ENCODE measurements around the gene SCAP. TPM values are rescaled to one million over a fixed set of nuclear protein-coding genes. Genes with fewer than 3 reads are reported as not detected.

Gene SCAP
- 100 to 1,000 TPM; 103 to 105 TPM for total RNA-seq
- polyA plus RNA-seq (2013, experiment 1 of 2), result 75.2 TPM
- 61.0 TPM for polyA plus RNA-seq (2013, experiment 2 of 2)
- long read RNA-seq, experiment 1, full-length matches to known transcripts, result 1 of 30 reads
- long read RNA-seq, experiment 1, partial matches to known transcripts, result 21 of 30 reads
- long read RNA-seq, experiment 1, other reads (novel, unspliced or antisense), result 8 of 30 reads
- long read RNA-seq, experiment 2, full-length matches to known transcripts, result 20 of 195 reads
- long read RNA-seq, experiment 2, partial matches to known transcripts, result 44 of 195 reads
- long read RNA-seq, experiment 2, other reads (novel, unspliced or antisense), result 131 of 195 reads
- long read RNA-seq, experiment 3, full-length matches to known transcripts, result 45 of 404 reads
- long read RNA-seq, experiment 3, partial matches to known transcripts, result 78 of 404 reads
- long read RNA-seq, experiment 3, other reads (novel, unspliced or antisense), result 281 of 404 reads
- long read RNA-seq, experiment 4, result 0 reads

DNA sequence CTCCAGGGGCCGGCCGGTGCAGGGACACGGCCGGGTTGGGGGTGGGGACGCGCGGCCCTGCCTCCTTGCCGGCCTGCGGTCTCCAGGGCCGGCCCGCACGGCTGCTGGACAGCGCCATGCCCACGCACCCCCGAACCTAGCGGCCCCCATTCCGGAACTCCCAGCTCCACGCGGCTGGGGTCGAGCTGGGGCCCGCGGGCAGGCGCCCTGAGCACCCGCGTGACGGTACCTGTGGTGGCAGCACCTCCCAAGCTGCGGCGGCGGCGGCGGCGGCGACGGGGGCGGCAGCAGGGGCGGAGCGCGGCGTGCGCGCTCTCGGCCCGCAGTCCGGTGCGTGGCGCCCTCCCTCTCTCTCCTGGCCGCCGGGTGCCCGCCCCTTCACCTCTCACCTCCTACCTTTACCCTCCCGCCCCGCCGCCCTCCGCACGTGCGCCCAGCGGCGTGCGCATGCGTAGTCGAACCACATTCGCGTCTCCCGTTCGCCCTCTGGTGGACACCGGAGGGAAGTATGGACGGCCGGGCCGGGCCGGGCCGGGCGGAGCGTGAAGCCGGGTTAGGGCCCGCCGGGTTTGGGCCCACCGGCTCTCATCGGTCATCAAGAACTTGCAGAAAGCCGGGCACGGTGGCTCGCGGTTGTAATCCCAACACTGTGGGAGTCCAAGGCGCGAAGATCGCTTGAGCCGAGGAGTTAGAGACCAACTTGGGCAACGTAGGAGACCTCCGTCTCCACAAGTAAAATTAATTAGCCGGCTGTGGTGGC is at the start of gene SCAP:
Gene SCAP, minus strand, starts transcription at position 372 of the 760 bp plus-strand sequence. CDS start 32,948 bp downstream, outside the sequence.
- no peaks in the 10 kb centered on the region for H3K9me3 Mint-ChIP-seq
- peak; percentile 98 for DNase-seq
- peak; percentile 93 for TF ChIP-seq CTCF (conservative IDR thresholded peaks at IDR 0.05)
- H3K36me3 Mint-ChIP-seq (ENCODE audit: low read depth), result no peaks in the 10 kb centered on the region
- peaks cover 22% of the 10 kb centered on the region for H3K4me1 Mint-ChIP-seq
- peak within 1 kb of the TSS; percentile 83 for H3K4me3 Mint-ChIP-seq
- H3K27me3 ChIP-seq (ENCODE audit: control insufficient read depth, insufficient read depth, low read length, poor library complexity, severe bottlenecking), result no peaks in the 10 kb centered on the region
- no peaks in the 10 kb centered on the region for H3K4me1 ChIP-seq (ENCODE audit: control insufficient read depth, insufficient read depth, low read length)
- H3K9me3 ChIP-seq (ENCODE audit: control insufficient read depth, low read length), result no peaks in the 10 kb centered on the region
- no peaks in the 10 kb centered on the region for H3K36me3 ChIP-seq (ENCODE audit: control insufficient read depth, insufficient read depth, low read length)
- no peaks in the 10 kb centered on the region for H3K27me3 Mint-ChIP-seq (ENCODE audit: insufficient read depth)
- peak within 1 kb of the TSS; percentile 78 for H3K27ac Mint-ChIP-seq
- H3K9ac ChIP-seq (ENCODE audit: extremely low read depth, low read length, poor library complexity, severe bottlenecking), result peak within 1 kb of the TSS; percentile 56
- peak within 1 kb of the TSS; percentile 93 for H3K4me3 ChIP-seq (ENCODE audit: low read length)
- H3K27ac ChIP-seq (ENCODE audit: low read depth, low read length), result peak within 1 kb of the TSS; percentile 12
- 6 to 23% methylated on average over 26 to 88 of the region's 88 CpGs for WGBS, 2 experiments (ENCODE audit: insufficient coverage in 1 of 2, insufficient read length in 1 of 2)

DNA sequence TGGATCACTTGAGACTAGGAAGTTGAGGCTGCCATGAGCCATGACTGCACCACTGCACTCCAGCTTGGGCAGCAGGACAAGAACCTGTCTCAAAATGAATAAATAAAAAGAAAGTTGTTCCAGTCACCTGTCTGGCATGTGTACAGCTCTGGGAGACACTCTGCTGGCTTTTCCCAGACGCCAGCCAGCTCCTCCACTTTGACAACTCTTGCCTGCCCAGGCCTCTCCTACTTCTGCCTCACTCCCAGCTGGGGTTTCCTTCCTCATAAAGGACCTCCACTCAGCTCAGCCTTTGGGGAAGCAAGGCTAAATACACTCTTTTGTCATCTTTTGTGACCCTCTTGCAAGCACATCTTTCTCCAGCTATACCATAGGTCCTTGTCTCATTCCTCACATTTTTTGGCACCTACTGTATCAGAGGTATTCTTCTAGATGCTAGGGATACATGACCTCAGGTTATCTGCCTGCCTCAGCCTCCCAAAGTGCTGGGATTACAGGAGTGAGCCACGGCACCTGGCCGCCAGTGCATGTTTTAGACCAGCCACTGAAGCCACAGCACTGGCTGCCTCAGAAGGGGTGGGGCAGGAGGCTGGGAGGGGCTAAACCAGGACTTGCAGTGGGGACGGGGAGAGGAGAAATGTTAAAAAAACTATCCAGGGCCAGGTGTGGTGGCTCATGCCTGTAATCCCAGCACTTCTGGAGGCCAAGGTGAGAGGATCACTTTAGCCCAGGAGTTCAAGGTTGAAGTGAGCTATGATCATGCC is 47.8 kb upstream of the SCAP start:
- no peak for TF ChIP-seq CTCF (conservative IDR thresholded peaks at IDR 0.05)
- 84 to 87% methylated on average over 3 to 4 of the region's 4 CpGs for WGBS, 2 experiments (ENCODE audit: insufficient coverage in 1 of 2, insufficient read length in 1 of 2)
- H3K4me1 Mint-ChIP-seq, result peaks cover 9% of the 10 kb centered on the region
- H3K9me3 ChIP-seq (ENCODE audit: control insufficient read depth, low read length), result no peaks in the 10 kb centered on the region
- H3K9me3 Mint-ChIP-seq, result no peaks in the 10 kb centered on the region
- H3K4me1 ChIP-seq (ENCODE audit: control insufficient read depth, insufficient read depth, low read length), result no peaks in the 10 kb centered on the region
- H3K36me3 Mint-ChIP-seq (ENCODE audit: low read depth), result no peaks in the 10 kb centered on the region
- no peak overlapping the region for H3K27ac ChIP-seq (ENCODE audit: low read depth, low read length)
- H3K4me3 Mint-ChIP-seq, result no peak overlapping the region
- no peaks in the 10 kb centered on the region for H3K27me3 ChIP-seq (ENCODE audit: control insufficient read depth, insufficient read depth, low read length, poor library complexity, severe bottlenecking)
- DNase-seq, result no peak
- no peak overlapping the region for H3K27ac Mint-ChIP-seq
- H3K4me3 ChIP-seq (ENCODE audit: low read length), result no peak overlapping the region
- H3K27me3 Mint-ChIP-seq (ENCODE audit: insufficient read depth), result peaks cover 14% of the 10 kb centered on the region
- H3K36me3 ChIP-seq (ENCODE audit: control insufficient read depth, insufficient read depth, low read length), result no peaks in the 10 kb centered on the region
- no peak overlapping the region for H3K9ac ChIP-seq (ENCODE audit: extremely low read depth, low read length, poor library complexity, severe bottlenecking)

Measured in endodermal cell (in vitro differentiated cells).